Stomach smooth muscle (tissue), 2 donors: ENCODE measurements around the gene GTF2A2.
"Not testable (repeated sequence)": the region's sequence is repeated elsewhere in the genome, so short reads cannot be mapped to it uniquely, and the experiment has no call there.

ENCODE experiments used
- H3K27ac ChIP-seq: one replicate; pipeline ENCODE4 v1.7.0; 2013; ENCODE audit warnings: mild to moderate bottlenecking, low read length, inconsistent platforms
- H3K27me3 ChIP-seq, 2 donors: one replicate each; pipeline ENCODE4 v1.7.0; 2013; ENCODE audit warnings: low read length in 2 of 2; ENCODE audit not compliant: insufficient read depth in 2 of 2, control insufficient read depth in 1 of 2
- H3K36me3 ChIP-seq, 2 donors: one replicate each; pipeline ENCODE4 v1.7.0; 2013; ENCODE audit warnings: low read length in 2 of 2; ENCODE audit not compliant: control insufficient read depth in 2 of 2, insufficient read depth in 2 of 2
- H3K4me1 ChIP-seq: one replicate; pipeline ENCODE4 v1.7.0; 2013; ENCODE audit warnings: low read length; ENCODE audit not compliant: control insufficient read depth, insufficient read depth
- H3K4me3 ChIP-seq, 2 donors: one replicate each; pipeline ENCODE4 v1.7.0; 2013; ENCODE audit warnings: low read length in 2 of 2
- H3K9ac ChIP-seq, 2 donors: one replicate each; pipeline ENCODE4 v1.7.0; 2013; ENCODE audit warnings: low read length in 2 of 2, mild to moderate bottlenecking in 1 of 2
- H3K9me3 ChIP-seq, 2 donors: one replicate each; pipeline ENCODE4 v1.7.0; 2013; ENCODE audit warnings: low read length in 2 of 2; ENCODE audit not compliant: control insufficient read depth in 2 of 2
- donor health status: healthy.
- donor health status: Pancreatic carcinoma.

The GTF2A2 gene

DNA sequence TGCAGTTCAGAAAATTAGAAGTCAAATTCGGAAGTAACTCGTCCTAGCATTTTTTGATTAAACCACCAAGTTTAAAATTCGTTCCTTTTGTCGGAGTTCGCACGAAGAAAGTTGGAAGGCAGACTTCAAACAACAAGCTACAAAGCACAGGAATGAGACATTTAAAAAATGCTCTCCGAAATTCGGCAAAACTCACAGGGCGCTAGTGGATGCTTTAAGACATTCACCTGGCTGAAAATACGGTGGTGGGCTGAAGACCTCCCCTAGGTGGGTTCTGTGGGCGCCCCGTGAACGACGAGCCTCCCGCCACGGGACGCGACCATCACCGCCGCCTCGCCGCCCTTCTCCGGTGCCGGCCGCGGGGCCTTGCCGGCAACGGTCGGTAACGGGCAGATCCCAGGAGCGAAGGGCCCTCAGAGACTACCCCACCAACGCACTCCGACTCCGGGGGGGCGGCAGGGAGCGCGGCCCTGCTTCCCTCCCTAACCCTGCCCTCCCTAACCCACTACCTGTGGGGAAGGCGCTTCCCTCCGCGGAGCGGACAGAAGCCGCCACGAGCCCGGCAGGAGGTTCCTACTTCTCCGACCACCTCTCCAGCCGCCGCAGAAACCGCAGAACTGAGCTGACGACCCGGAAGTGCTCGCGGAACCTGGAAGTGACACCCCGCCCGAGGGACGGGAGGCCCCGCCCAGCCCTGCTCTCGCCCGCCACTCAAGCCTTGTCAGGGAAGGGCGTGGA lies at the start of gene GTF2A2:
GTF2A2 (minus strand) TSS at position 619 of the 738 bp plus-strand sequence. CDS start 5,238 bp downstream, outside the sequence.
- Histone ChIP-seq H3K9me3 (no peaks in the 10 kb centered on the region), H3K4me1 (peaks cover 4% of the 10 kb centered on the region), H3K4me3 (peak within 1 kb of the TSS; percentile 84 to 88), H3K9ac (peak within 1 kb of the TSS; percentile 84 to 95), H3K27me3 (no peaks in the 10 kb centered on the region), H3K27ac (peak within 1 kb of the TSS; percentile 37), H3K36me3 (peaks cover 9 to 12% of the 10 kb centered on the region in 2 donors)

DNA sequence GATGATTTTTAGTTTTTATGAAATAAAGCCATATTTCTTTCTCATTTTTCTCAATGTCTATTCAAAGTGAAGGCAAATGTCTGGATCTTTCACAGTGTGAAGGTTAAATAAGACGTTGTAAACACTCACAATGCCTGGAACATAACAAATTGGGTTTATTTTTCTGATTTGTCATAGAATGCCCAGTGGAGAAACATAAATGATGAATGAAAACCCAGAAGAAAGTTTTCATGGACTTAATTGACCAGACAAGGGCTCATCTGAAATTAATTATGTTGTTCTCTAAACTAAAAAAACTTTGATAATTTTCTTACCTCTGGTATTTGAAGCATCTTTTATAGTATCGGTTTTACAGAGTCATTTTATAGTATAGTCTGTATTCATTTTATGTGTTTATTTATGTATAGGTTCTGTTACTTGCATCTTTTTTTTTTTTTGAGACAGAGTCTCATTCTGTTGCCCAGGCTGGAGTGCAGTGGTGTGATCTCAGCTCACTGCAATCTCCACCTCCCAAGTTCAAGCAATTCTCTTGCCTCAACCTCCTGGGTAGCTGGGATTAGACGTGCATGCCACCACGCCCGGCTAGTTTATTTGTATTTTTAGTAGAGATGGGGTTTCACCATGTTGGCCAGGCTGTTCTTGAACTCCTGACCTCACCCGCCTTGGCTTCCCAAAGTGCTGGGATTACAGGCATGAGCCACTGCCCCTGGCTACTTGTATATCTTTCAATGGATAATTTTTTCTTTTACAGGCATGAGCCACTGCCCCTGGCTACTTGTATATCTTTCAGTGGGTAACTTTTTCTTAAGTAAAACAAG lies 46.9 kb upstream of the GTF2A2 start:
- no peaks in the 10 kb centered on the region for H3K36me3 ChIP-seq
- no peak overlapping the region for H3K4me3 ChIP-seq
- H3K27ac ChIP-seq, result no peak overlapping the region
- H3K9ac ChIP-seq, result no peak overlapping the region
- no peaks in the 10 kb centered on the region for H3K27me3 ChIP-seq
- no peaks in the 10 kb centered on the region for H3K4me1 ChIP-seq
- H3K9me3 ChIP-seq, result no peaks in the 10 kb centered on the region

GRCh38 chr15:59702351-59702750 lies 45.0 kb upstream of the GTF2A2 start:
- Histone ChIP-seq H3K4me3 (no peak overlapping the region), H3K9me3 (no peaks in the 10 kb centered on the region), H3K27me3 (no peaks in the 10 kb centered on the region), H3K27ac (no peak overlapping the region), H3K4me1 (no peaks in the 10 kb centered on the region), H3K36me3 (no peaks in the 10 kb centered on the region), H3K9ac (no peak overlapping the region)

DNA sequence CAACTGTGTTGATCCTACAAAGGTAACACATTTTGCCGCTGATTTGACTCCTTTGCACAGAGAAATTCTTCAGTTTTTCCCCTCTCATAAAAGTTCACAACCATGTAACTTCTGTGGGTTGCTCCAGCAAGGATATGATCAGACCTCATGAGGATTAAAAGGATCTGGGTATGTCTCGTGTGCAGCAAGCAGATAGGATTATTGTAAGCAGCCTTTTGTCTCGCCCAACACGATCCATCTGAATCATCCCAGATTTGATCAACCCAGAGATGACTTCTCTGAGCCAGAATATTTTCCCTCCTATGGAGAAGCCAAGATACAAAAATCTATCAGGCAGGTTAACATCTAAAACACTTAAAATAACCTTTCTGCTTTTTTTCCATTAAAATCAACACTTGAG lies 44.6 kb upstream of the GTF2A2 start:
- Histone ChIP-seq H3K27ac (no peak overlapping the region), H3K36me3 (no peaks in the 10 kb centered on the region), H3K9ac (no peak overlapping the region), H3K27me3 (no peaks in the 10 kb centered on the region), H3K9me3 (no peaks in the 10 kb centered on the region), H3K4me3 (no peak overlapping the region), H3K4me1 (no peaks in the 10 kb centered on the region)

- Histone ChIP-seq H3K4me3 (no peak overlapping the region), H3K27ac (no peak overlapping the region), H3K4me1 (no peaks in the 10 kb centered on the region), H3K27me3 (no peaks in the 10 kb centered on the region), H3K36me3 (no peaks in the 10 kb centered on the region), H3K9ac (no peak overlapping the region), H3K9me3 (no peaks in the 10 kb centered on the region)
These were observed 42.6 kb upstream of the GTF2A2 start for GRCh38 chr15:59699810-59700431.

DNA sequence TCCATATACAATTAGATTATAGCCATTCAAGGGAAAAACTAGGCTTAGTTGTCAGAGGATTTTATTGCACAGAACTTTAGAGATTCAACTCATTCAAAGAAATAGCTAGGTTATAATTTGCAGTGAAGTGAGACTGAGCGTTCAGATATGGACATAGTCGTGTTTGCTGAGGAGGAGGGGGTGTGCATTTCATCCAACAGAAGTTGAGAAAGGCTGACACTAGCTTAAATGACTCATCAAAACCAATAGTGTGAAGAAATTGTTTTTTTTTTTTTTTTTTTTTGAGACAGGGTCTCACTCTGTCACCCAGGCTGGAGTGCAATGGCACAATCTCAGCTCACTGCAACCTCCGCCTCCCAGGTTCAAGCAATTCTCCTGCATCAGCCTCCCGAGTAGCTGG lies 40.8 kb upstream of the GTF2A2 start:
- not testable (repeated sequence) for H3K27me3 ChIP-seq, H3K4me1 ChIP-seq, H3K9me3 ChIP-seq, H3K36me3 ChIP-seq, H3K9ac ChIP-seq, H3K27ac ChIP-seq, H3K4me3 ChIP-seq

DNA sequence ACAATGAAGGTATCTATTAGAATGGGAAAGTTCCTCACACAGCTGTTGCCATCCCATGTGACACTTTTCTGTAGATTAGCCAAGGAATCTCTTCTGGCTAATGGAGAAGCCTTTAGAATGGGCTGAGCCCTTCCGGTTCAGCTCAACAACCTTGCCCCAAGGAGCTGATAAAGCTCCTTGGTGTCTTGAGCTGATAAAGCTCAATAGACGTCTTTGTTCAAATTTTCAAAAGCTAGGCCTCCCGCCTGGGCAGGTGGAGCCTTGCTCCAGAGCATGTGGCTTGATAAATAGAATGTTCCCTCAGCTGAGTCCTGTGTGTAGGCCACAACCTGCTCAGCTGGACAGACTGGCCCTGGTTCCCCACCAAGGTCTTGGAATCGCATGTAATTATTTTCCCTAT lies 39.0 kb upstream of the GTF2A2 start:
- Histone ChIP-seq H3K4me1 (no peaks in the 10 kb centered on the region), H3K9me3 (no peaks in the 10 kb centered on the region), H3K36me3 (no peaks in the 10 kb centered on the region), H3K4me3 (no peak overlapping the region), H3K9ac (no peak overlapping the region), H3K27ac (no peak overlapping the region), H3K27me3 (no peaks in the 10 kb centered on the region)

DNA sequence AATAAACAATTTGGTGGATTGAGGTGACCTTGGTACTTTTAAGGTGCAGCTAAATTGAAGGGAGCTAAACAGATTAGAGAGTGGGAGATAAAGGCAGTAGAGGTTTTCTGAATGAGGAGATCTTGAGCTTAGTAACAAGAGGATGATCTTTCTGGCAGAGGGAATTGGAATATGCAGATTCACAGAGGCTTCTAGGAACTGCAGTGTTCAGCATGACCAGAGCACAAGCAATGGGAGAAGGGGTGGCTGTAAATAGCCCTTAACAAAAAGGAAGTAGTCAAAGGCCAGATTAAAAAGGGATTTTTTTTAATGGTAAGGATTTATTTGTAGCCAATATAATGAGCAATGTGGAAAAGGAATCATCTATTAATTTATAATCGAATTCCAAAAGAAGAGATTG lies 37.5 kb upstream of the GTF2A2 start:
- H3K27ac ChIP-seq, result no peak overlapping the region
- H3K9me3 ChIP-seq, result no peaks in the 10 kb centered on the region

GRCh38 chr15:59691194-59691805 lies 34.0 kb upstream of the GTF2A2 start:
- H3K36me3 ChIP-seq, result no peaks in the 10 kb centered on the region
- no peaks in the 10 kb centered on the region for H3K9me3 ChIP-seq
- H3K4me3 ChIP-seq, result no peak overlapping the region
- peaks cover 9% of the 10 kb centered on the region for H3K4me1 ChIP-seq
- no peak overlapping the region for H3K9ac ChIP-seq
- no peaks in the 10 kb centered on the region for H3K27me3 ChIP-seq
- H3K27ac ChIP-seq, result no peak overlapping the region

More for the DNA sequence above, 37.5 kb upstream of the GTF2A2 start:
- Histone ChIP-seq H3K4me3 (no peak overlapping the region), H3K27me3 (no peaks in the 10 kb centered on the region), H3K36me3 (no peaks in the 10 kb centered on the region), H3K4me1 (peaks cover 3% of the 10 kb centered on the region), H3K9ac (no peak overlapping the region)

DNA sequence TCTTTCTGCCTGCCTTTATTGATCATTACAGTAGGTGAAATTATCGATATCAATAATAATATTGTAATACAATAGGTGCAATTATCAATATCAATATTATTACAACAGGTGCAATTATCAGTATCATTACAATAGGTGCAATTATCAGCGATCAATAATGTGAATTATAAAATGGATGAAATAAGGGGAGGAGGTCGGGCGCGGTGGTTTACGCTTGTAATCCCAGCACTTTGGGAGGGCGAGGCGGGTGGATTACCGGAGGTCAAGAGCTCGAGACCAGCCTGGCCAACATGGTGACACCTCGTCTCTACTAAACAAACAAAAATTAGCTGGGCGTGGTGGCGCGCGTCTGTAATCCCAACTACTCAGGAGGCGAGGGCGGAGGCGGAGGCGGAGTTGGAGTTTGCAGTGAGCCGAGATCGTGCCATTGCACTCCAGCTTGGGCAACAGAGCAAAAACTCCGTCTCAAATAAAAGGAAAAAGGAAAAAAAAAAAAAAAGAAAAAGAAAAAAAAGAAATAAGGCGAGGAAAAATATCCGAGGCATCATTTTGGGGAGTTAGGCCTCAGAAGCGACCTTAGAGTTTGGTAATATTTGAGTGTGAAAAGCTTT lies 32.4 kb upstream of the GTF2A2 start:
- Histone ChIP-seq H3K4me3 (peak overlapping the region; percentile 61 to 89), H3K9me3 (no peaks in the 10 kb centered on the region), H3K36me3 (no peaks in the 10 kb centered on the region), H3K27ac (peak overlapping the region; percentile 95), H3K4me1 (peaks cover 9% of the 10 kb centered on the region), H3K27me3 (no peaks in the 10 kb centered on the region), H3K9ac (peak overlapping the region; percentile 72 to 89)
